HG03457 (cell line): ENCODE results near the gene ENAH.

Experiments used
- ATAC-seq: cut with Tn5 transposase; IDR thresholded peaks from one replicate; pipeline ENCODE4 v1.9.1; 2021; ENCODE audit warnings: moderate number of reproducible peaks; ENCODE audit not compliant: unreplicated experiment

ENAH gene

GRCh38 chr1:225508538-225509375 is 144.2 kb downstream of the ENAH start:
- ATAC-seq: no peak

- ATAC-seq: no peak
Observed at GRCh38 chr1:225506727-225507126, 146.2 kb downstream of the ENAH start.

GRCh38 chr1:225504776-225505175 is 148.1 kb downstream of the ENAH start:
- no peak for ATAC-seq

- no peak for ATAC-seq
Observed at GRCh38 chr1:225500624-225501192, 152.2 kb downstream of the ENAH start.

- no peak for ATAC-seq
Observed at GRCh38 chr1:225498549-225499136, 154.3 kb downstream of the ENAH start.

- no peak for ATAC-seq
Observed at GRCh38 chr1:225494789-225495359, 158.0 kb downstream of the ENAH start.

- ATAC-seq: no peak
Observed at GRCh38 chr1:225493591-225494246, 159.2 kb downstream of the ENAH start.

- ATAC-seq: no peak
Observed at GRCh38 chr1:225488676-225489075, 164.2 kb downstream of the ENAH start.

- ATAC-seq: no peak
Observed at GRCh38 chr1:225486856-225487255, 166.1 kb downstream of the ENAH start.

- ATAC-seq: no peak
Observed at GRCh38 chr1:225485991-225486530, 166.9 kb downstream of the ENAH start.

- no peak for ATAC-seq
Observed at GRCh38 chr1:225485226-225485625, 167.7 kb downstream of the ENAH start.

- no peak for ATAC-seq
Observed at GRCh38 chr1:225484657-225485214, 168.2 kb downstream of the ENAH start.

GRCh38 chr1:225483818-225484656 is 168.9 kb downstream of the ENAH start:
- no peak for ATAC-seq

- ATAC-seq: no peak
Observed at GRCh38 chr1:225482421-225482950, 170.4 kb downstream of the ENAH start.

GRCh38 chr1:225481738-225482137 is 171.2 kb downstream of the ENAH start:
- ATAC-seq: no peak

- ATAC-seq: peak; percentile 72
Observed at GRCh38 chr1:225480825-225481434, 172.0 kb downstream of the ENAH start.

- ATAC-seq: no peak
Observed at GRCh38 chr1:225479996-225480720, 172.8 kb downstream of the ENAH start.

- no peak for ATAC-seq
Observed at GRCh38 chr1:225479341-225479740, 173.6 kb downstream of the ENAH start.
